ENCODE results near the gene TNFRSF14.
A peak's percentile ranks its signal among the peaks of the same experiment; 100 is the strongest.
"Not testable (repeated sequence)": the region's sequence is repeated elsewhere in the genome, so short reads cannot be mapped to it uniquely, and the experiment has no call there.

TNFRSF14 gene

DNA sequence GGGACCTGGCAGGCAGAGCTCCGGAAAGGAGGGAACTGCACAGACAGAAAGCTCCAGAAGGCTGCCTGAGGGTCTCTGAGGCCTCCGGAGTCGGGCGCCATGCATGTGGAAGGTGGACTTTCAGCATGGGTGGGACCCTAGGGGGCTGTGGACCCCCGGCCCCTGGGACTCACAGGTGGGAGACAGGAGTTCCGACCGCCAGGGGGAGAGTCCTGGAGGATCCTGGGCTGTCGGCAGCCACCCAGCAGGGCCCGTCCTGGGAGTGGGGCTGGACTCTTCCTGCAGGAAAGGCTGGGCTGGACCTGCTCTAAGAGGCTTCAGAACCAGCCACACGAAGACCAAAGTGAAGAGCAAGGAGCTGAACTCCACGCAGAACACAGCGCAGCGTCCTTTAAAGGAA, 13.5 kb downstream of the TNFRSF14 start:
- not testable (repeated sequence) for H3K4me1 ChIP-seq (ENCODE audit: control insufficient read depth, insufficient read depth, low read length); H3K4me3 ChIP-seq (ENCODE audit: low read depth, low read length); H3K36me3 ChIP-seq (ENCODE audit: control insufficient read depth, insufficient read depth, low read length); H3K9me3 ChIP-seq (ENCODE audit: control insufficient read depth, insufficient read depth, low read length); H3K9ac ChIP-seq (ENCODE audit: low read depth, low read length); H3K27me3 ChIP-seq (ENCODE audit: control insufficient read depth, insufficient read depth, low read length)

DNA sequence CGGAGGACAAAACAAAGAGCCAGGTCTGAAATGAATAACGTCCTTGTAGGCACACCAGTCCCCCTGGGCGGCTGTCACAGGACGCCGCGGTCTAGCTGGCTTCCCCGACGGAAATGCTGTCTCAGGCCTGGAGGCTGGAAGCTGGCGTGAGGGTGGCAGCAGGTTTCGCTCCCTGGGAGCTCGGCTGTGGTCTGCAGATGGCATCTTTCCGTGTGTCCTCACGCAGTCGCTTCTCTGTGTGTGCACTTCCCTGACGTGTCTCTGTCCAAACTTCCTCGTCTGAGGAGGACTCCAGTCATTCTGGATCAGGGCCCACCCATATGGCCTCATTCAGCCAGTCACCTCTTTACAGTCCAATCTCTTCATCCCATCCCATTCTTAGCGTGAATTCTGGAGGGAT, 14.2 kb downstream of the TNFRSF14 start:
- Histone ChIP-seq H3K4me1 (ENCODE audit: control insufficient read depth, insufficient read depth, low read length) (no peaks in the 10 kb centered on the region), H3K36me3 (ENCODE audit: control insufficient read depth, insufficient read depth, low read length) (no peaks in the 10 kb centered on the region), H3K27me3 (ENCODE audit: control insufficient read depth, insufficient read depth, low read length) (no peaks in the 10 kb centered on the region), H3K9ac (ENCODE audit: low read depth, low read length) (peak overlapping the region; percentile 4), H3K9me3 (ENCODE audit: control insufficient read depth, insufficient read depth, low read length) (no peaks in the 10 kb centered on the region), H3K4me3 (ENCODE audit: low read depth, low read length) (no peak overlapping the region)

DNA sequence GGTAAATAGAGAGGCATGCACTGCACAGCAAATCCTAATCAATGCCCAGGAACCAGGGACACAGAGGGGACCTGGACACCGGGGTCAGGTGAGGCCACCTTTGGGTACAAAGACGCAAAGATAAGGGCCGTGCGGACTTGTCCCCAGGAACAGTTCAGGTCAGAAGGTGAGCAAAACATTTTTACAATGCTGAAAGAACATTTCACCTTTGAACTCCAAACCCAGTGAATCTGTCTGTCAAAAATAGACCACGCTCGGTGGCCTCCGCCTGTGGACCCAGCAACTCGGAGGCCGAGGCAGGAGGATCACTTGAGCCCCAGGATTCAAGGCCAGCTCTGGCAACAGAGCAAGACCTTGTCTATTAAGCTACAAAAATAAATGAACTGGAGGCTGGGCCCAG, 15.2 kb downstream of the TNFRSF14 start:
- no peak overlapping the region for H3K4me3 ChIP-seq (ENCODE audit: low read depth, low read length)
- no peaks in the 10 kb centered on the region for H3K27me3 ChIP-seq (ENCODE audit: control insufficient read depth, insufficient read depth, low read length)
- H3K36me3 ChIP-seq (ENCODE audit: control insufficient read depth, insufficient read depth, low read length), result no peaks in the 10 kb centered on the region
- H3K4me1 ChIP-seq (ENCODE audit: control insufficient read depth, insufficient read depth, low read length), result no peaks in the 10 kb centered on the region
- no peak overlapping the region for H3K9ac ChIP-seq (ENCODE audit: low read depth, low read length)
- no peaks in the 10 kb centered on the region for H3K9me3 ChIP-seq (ENCODE audit: control insufficient read depth, insufficient read depth, low read length)

DNA sequence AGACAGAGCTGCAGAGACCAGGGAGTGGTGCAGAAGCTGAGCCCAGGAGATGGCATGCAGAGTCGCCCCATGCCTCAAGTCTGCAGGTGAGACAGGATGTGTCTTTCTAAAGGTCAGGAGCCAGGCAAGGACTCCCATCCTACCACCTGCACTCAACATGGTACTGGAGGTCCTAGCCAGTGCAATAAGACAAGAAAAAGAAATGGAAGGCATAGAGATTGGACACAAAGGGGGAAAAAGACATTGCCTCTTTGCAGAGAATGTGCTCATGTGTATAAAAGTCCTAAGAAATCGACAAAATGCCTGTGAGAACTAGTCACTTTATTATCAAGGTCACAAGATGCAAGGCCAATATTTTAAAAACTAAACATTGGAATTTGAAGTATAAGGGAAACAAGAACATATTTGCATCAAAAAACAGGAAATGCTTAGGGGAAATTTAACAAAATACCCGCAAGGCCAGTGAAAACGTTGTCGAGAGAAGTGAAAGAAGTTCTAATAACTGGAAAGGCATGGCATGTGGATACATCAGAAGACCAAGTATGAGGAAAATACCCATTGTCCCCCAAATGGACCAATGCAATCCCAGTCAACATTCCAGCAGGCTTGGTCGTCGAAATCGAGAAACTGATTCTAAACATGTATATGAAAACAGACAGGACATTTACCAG, 17.2 kb downstream of the TNFRSF14 start:
- H3K4me1 ChIP-seq (ENCODE audit: control insufficient read depth, insufficient read depth, low read length), result no peaks in the 10 kb centered on the region
- H3K9ac ChIP-seq (ENCODE audit: low read depth, low read length), result no peak overlapping the region
- no peaks in the 10 kb centered on the region for H3K36me3 ChIP-seq (ENCODE audit: control insufficient read depth, insufficient read depth, low read length)
- no peaks in the 10 kb centered on the region for H3K27me3 ChIP-seq (ENCODE audit: control insufficient read depth, insufficient read depth, low read length)
- no peaks in the 10 kb centered on the region for H3K9me3 ChIP-seq (ENCODE audit: control insufficient read depth, insufficient read depth, low read length)
- H3K4me3 ChIP-seq (ENCODE audit: low read depth, low read length), result no peak overlapping the region

DNA sequence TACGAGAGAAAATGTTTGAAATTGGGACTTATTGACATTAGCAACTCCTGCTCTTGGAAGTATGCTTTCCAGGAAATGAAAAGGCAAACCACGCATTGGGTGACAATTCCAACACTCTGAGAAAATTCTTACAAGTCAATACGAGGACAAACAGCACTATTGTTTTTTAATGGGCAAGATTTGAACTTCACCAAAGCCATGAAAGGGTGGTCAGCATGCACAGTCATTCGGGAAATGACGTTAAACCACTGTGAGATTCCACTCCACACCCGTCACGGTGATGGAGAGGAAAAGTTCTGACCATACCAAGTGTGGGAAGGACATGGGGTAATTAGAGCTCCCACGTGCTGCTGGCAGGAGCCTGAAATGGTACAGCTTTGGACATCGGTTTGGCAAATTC, 18.2 kb downstream of the TNFRSF14 start:
- H3K4me1 ChIP-seq (ENCODE audit: control insufficient read depth, insufficient read depth, low read length), result no peaks in the 10 kb centered on the region
- no peaks in the 10 kb centered on the region for H3K36me3 ChIP-seq (ENCODE audit: control insufficient read depth, insufficient read depth, low read length)
- H3K27me3 ChIP-seq (ENCODE audit: control insufficient read depth, insufficient read depth, low read length), result no peaks in the 10 kb centered on the region
- no peak overlapping the region for H3K4me3 ChIP-seq (ENCODE audit: low read depth, low read length)
- no peak overlapping the region for H3K9ac ChIP-seq (ENCODE audit: low read depth, low read length)
- no peaks in the 10 kb centered on the region for H3K9me3 ChIP-seq (ENCODE audit: control insufficient read depth, insufficient read depth, low read length)

DNA sequence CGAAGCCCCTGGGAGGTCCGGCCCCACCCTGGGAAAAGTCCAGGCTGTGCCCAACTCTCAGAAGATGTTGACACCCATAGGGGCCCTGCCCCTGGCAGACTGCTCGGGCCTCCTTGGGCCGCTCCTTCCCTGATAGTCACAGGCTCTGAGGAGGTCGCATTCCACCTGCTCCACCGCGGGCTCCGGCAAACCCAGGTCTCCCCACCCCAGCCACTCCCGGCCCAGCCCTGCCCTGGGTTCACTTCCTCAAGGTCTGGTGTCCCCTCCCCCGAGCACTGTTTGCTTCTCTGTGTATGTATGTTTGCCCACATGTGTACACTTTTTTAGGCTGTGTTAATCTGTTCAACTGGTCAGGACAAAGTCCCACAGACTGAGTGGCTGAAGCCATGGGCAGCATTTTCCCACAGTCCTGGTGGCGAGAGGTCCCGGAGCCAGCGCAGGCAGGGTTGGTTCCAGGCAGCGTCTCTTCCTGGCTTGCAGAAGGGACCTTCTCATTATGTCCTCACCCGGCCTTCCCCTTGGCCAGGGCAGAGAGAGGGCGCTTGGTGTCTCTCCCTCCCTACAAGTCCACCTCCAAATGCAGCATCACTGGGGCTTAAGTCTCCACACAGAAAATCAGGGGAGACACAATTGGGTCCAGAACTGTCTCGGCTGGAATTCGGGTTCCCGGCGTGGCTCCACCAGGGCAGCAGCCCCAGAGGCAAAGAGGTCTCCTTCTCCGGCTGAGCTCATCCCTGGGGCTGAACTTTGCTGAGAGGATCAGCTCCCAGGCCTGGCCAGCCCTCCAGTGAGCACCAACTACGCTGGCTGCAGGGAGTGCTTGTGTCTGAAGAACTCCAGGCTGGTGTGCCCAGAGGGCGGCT, 19.9 kb downstream of the TNFRSF14 start:
- no peak overlapping the region for H3K9ac ChIP-seq (ENCODE audit: low read depth, low read length)
- no peaks in the 10 kb centered on the region for H3K9me3 ChIP-seq (ENCODE audit: control insufficient read depth, insufficient read depth, low read length)
- no peaks in the 10 kb centered on the region for H3K27me3 ChIP-seq (ENCODE audit: control insufficient read depth, insufficient read depth, low read length)
- no peak overlapping the region for H3K4me3 ChIP-seq (ENCODE audit: low read depth, low read length)
- H3K36me3 ChIP-seq (ENCODE audit: control insufficient read depth, insufficient read depth, low read length), result no peaks in the 10 kb centered on the region
- H3K4me1 ChIP-seq (ENCODE audit: control insufficient read depth, insufficient read depth, low read length), result no peaks in the 10 kb centered on the region

DNA sequence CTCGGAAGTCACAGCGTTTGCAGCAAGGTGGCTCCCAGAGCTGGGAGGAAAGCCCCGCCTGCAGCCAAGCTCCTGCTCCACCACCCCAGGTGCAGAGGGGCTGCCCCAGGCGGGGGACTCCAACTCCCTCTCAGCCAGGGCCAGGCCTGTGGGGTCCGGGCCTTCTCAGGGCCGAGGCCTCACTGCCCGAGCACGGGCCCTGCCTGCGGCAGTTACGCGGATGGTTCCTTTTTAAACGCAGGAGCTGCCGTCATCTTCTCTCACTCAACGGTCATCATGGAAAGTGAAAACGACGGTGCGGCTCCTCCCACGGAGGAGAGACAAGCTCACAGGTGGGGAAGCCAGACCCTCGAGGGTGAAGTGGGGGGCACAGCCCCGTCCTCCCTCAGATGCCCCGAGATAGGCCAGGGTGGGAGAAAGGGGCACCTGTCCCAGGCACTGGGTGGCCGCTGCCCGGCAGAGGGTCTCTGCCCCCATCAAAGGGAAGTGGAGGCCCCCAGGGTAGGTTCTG, 21.4 kb downstream of the TNFRSF14 start:
- not testable (repeated sequence) for H3K27me3 ChIP-seq (ENCODE audit: control insufficient read depth, insufficient read depth, low read length); H3K4me1 ChIP-seq (ENCODE audit: control insufficient read depth, insufficient read depth, low read length); H3K4me3 ChIP-seq (ENCODE audit: low read depth, low read length); H3K36me3 ChIP-seq (ENCODE audit: control insufficient read depth, insufficient read depth, low read length); H3K9me3 ChIP-seq (ENCODE audit: control insufficient read depth, insufficient read depth, low read length); H3K9ac ChIP-seq (ENCODE audit: low read depth, low read length)

DNA sequence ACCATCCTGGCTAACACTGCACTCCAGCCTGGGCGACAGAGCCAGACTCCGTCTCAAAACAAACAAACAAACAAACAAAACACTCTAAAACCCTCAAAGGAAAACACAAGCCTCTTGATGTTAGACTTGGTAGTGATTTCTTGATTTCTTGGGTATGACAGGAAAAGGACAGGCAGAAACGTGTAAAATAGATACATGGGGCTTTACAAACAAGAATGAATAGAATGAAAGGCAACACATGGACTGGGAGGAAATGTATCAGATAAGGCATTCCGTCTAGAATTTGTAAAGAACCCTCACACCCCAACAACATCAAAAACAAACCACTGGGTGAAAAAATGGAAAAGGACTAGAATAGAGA, 22.6 kb downstream of the TNFRSF14 start:
- peaks cover 3% of the 10 kb centered on the region for H3K4me1 ChIP-seq (ENCODE audit: control insufficient read depth, insufficient read depth, low read length)
- H3K4me3 ChIP-seq (ENCODE audit: low read depth, low read length), result no peak overlapping the region
- H3K9me3 ChIP-seq (ENCODE audit: control insufficient read depth, insufficient read depth, low read length), result no peaks in the 10 kb centered on the region
- no peaks in the 10 kb centered on the region for H3K27me3 ChIP-seq (ENCODE audit: control insufficient read depth, insufficient read depth, low read length)
- H3K9ac ChIP-seq (ENCODE audit: low read depth, low read length), result no peak overlapping the region
- no peaks in the 10 kb centered on the region for H3K36me3 ChIP-seq (ENCODE audit: control insufficient read depth, insufficient read depth, low read length)

DNA sequence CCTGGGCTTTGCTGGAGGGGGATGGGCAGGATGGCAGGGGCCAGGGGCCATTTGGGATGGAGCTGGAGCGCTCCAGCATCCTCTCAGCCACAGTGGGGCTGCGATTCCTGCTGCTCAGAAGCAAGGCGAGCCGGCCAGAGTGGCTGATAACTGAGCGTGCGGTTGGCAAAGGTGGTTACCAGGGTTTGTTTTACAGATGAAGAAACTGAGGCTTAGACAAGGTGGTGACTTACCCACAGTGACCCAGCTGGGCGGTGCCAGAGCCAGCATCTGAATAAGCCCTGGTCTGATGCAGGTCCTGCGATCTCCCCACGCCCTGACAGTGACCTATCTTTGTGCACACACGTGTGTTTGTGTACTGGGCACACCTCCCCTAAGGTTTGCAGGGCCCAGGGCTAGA, 24.5 kb downstream of the TNFRSF14 start:
- Histone ChIP-seq H3K9me3 (ENCODE audit: control insufficient read depth, insufficient read depth, low read length) (no peaks in the 10 kb centered on the region), H3K9ac (ENCODE audit: low read depth, low read length) (no peak overlapping the region), H3K4me1 (ENCODE audit: control insufficient read depth, insufficient read depth, low read length) (peaks cover 3% of the 10 kb centered on the region), H3K36me3 (ENCODE audit: control insufficient read depth, insufficient read depth, low read length) (no peaks in the 10 kb centered on the region), H3K27me3 (ENCODE audit: control insufficient read depth, insufficient read depth, low read length) (no peaks in the 10 kb centered on the region), H3K4me3 (ENCODE audit: low read depth, low read length) (no peak overlapping the region)

DNA sequence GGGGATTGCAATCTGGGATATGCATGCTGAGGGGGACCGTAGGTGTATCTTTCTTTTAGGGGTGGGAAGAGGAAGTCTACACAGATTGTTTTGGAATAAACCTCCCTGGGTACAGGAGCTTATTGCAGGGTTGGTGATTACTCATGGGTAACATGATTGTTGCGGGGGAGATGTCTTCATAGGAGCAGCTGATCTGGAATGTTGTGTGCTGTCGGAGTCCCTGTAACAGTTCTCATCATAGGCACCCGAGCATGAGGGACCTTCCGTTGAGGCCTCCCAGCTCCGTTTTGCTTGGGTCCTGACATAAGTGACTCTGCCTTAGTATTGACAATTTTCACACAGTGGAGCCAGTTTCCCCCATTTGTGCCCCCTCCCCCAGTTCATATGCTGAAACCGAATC, 26.2 kb downstream of the TNFRSF14 start:
- no peaks in the 10 kb centered on the region for H3K27me3 ChIP-seq (ENCODE audit: control insufficient read depth, insufficient read depth, low read length)
- no peak overlapping the region for H3K9ac ChIP-seq (ENCODE audit: low read depth, low read length)
- H3K36me3 ChIP-seq (ENCODE audit: control insufficient read depth, insufficient read depth, low read length), result no peaks in the 10 kb centered on the region
- peaks cover 3% of the 10 kb centered on the region for H3K4me1 ChIP-seq (ENCODE audit: control insufficient read depth, insufficient read depth, low read length)
- H3K9me3 ChIP-seq (ENCODE audit: control insufficient read depth, insufficient read depth, low read length), result no peaks in the 10 kb centered on the region
- H3K4me3 ChIP-seq (ENCODE audit: low read depth, low read length), result no peak overlapping the region

DNA sequence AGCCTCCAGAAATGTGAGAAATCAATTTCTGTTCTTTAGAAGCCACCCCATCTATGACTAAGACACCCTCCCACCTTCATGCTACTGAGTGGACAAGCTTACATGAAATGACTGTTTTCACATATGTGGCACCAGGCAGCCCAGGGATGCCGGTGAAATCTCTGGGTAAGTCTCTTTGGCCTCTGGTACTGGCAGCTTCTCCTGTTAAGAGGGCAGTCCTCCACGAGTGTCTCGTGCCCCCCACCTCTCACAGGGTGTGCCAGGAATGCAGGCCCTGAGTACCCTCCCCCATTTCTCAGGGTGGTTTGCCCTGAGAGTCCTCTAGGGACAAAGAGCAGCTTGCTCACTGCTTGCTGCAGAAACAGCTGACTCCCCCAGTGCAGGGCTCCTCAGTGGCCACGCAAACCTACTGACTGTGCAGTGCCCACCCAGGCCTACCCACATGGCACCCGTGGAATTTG, 27.2 kb downstream of the TNFRSF14 start:
- Histone ChIP-seq H3K36me3 (ENCODE audit: control insufficient read depth, insufficient read depth, low read length) (no peaks in the 10 kb centered on the region), H3K9me3 (ENCODE audit: control insufficient read depth, insufficient read depth, low read length) (no peaks in the 10 kb centered on the region), H3K4me1 (ENCODE audit: control insufficient read depth, insufficient read depth, low read length) (peaks cover 3% of the 10 kb centered on the region), H3K9ac (ENCODE audit: low read depth, low read length) (no peak overlapping the region), H3K27me3 (ENCODE audit: control insufficient read depth, insufficient read depth, low read length) (no peaks in the 10 kb centered on the region), H3K4me3 (ENCODE audit: low read depth, low read length) (no peak overlapping the region)

DNA sequence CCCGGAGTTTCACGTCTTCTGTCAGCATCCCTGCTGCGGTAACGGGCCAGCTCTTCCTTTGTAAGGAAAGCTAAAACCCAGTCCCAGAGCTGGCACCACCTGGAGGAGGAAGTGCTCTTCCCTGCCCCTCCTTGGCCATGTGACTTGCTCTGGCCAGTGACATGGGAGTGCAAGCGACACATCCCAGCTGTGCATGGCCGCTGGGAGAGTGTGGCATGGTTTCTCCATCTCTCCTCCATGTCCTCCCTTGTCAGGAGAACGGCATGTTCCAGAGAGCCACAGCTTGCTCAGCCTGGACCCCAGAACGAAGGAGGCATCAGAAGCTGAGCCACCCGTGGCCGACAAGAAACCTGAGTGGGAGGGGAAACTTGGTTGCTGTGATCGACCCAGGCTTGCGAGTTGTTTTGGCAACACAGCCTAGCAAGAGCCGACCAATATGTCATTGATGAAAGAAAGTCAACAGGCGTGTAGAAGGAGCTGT, 27.7 kb downstream of the TNFRSF14 start:
- H3K36me3 ChIP-seq (ENCODE audit: control insufficient read depth, insufficient read depth, low read length), result no peaks in the 10 kb centered on the region
- peaks cover 3% of the 10 kb centered on the region for H3K4me1 ChIP-seq (ENCODE audit: control insufficient read depth, insufficient read depth, low read length)
- H3K9me3 ChIP-seq (ENCODE audit: control insufficient read depth, insufficient read depth, low read length), result no peaks in the 10 kb centered on the region
- no peak overlapping the region for H3K9ac ChIP-seq (ENCODE audit: low read depth, low read length)
- no peaks in the 10 kb centered on the region for H3K27me3 ChIP-seq (ENCODE audit: control insufficient read depth, insufficient read depth, low read length)
- H3K4me3 ChIP-seq (ENCODE audit: low read depth, low read length), result no peak overlapping the region

All from iPS-15b (cell line).